HG03139 (cell line): ENCODE measurements around the gene MLX.

ENCODE experiments used
- ATAC-seq: cut with Tn5 transposase; IDR thresholded peaks from one replicate; pipeline ENCODE4 v1.9.1; 2021; ENCODE audit not compliant: unreplicated experiment

Gene MLX, protein sequence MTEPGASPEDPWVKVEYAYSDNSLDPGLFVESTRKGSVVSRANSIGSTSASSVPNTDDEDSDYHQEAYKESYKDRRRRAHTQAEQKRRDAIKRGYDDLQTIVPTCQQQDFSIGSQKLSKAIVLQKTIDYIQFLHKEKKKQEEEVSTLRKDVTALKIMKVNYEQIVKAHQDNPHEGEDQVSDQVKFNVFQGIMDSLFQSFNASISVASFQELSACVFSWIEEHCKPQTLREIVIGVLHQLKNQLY

GRCh38 chr17:42566883-42567573 lies at the start of gene MLX:
Gene MLX, plus strand, starts transcription at chr17:42567100. Its CDS starts 25 bp downstream, at chr17:42567125.
- peak; percentile 48 for ATAC-seq

- no peak for ATAC-seq
Measured at GRCh38 chr17:42517516-42517915, 49.4 kb upstream of the MLX start.

DNA sequence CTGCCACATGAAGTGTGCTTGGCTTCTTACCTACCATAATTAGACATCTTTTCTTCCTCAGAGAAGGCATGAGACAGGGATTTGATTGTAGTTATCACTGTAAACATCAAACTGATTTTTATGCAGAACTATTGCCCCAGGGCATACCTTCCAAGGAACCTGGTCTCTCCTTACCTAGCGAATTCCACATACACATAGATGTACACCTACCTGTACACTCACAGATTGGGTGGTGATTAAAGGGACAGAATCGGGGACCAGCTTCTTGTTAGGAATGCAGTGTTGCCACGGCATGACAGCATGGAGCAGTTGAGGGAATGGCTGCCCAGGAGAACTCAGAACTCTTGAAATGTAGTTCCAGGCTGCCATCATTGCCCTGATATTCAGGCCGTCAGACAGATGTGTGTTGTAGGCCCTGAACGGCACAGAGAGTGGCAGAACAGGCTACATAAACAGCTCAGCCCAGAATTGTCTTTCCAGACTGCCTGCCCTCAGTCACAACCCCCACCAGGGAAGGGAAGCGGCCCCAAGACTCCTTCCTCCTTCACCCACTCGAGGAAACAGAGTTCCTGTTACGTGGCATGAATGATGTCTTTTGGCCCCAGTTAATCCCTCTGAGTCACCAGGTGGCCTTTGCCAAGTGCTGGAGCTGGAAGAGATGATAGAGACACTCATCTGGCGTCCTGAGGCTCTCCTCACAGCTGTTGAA lies 48.7 kb upstream of the MLX start:
- no peak for ATAC-seq

DNA sequence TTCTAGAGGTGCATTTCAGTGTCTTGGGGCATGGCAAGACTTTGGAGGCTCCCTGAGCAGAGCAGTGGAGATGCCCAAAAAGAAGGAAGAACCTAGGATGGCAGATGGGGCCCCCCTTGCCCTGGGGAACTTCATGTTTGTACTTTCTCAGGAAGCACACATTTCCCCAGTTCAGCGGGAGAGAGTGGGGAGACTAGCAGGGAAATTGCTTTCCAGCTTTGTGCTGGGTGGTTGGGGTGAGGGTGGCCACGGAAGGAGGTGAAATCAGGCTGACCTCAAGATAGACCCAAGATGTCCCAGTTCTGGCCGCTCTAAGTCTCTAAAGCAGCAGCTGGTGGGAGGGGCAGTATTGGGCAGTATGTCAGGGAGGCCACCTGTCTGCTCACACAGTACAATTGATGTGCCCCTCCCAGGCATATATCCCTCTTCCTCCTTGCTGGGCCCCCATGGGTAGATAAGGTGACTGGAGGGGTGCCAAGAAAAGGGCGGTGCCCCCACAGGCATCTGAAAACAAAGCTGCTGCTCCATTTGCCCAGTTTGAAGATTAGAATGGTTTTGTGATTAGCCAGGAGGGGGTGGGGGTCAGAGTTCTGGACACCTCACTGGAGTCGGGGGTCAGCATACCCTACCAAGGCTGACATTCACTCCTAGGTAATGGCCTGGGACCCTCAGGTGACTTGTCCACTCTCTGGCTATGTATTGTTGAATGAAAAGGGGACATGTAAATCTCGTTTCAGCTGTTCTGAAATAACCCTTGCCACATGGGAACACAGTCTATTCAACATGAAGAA lies 48.0 kb upstream of the MLX start:
- no peak for ATAC-seq

GRCh38 chr17:42519546-42520491 lies 47.1 kb upstream of the MLX start:
- no peak for ATAC-seq

DNA sequence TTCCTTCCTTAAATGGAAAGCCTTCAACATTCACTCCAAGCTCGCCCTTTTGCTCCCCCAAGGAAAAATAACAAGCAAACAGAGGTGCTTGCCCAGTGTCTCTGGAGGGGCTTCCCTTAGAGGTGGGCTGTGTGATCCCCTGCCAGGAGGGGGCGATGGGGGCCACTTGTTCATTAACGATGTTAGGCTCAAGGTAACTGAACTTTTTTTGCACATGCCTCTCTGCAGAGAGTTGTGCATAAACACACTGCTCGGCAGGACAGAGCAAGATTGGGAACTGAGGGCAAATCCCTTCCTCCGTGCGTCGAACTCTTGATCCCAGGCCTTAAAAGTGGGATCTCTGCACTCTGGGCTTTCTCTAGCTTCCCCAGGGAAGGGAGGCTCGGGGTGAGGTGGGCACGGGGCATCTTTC lies 46.4 kb upstream of the MLX start:
- ATAC-seq: no peak

DNA sequence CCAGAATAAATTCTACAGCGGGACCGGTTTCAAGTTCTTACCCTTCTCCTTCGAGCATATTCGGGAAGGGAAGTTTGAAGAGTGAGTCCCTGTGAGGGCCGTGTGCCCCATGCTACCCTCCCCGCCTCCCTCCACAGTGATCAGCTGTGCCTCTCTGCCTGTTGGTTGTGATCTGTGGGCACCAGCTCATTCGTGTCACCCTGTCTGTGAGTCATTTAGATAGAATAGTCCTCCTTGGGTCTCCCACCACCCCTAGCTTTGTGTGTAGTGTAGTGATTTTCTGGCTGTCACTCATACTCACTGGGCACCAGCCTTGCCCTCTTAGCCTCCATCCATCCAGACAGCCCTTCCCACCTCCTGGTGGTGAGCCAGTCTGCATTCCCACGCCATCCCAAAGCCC lies 45.9 kb upstream of the MLX start:
- ATAC-seq: no peak

DNA sequence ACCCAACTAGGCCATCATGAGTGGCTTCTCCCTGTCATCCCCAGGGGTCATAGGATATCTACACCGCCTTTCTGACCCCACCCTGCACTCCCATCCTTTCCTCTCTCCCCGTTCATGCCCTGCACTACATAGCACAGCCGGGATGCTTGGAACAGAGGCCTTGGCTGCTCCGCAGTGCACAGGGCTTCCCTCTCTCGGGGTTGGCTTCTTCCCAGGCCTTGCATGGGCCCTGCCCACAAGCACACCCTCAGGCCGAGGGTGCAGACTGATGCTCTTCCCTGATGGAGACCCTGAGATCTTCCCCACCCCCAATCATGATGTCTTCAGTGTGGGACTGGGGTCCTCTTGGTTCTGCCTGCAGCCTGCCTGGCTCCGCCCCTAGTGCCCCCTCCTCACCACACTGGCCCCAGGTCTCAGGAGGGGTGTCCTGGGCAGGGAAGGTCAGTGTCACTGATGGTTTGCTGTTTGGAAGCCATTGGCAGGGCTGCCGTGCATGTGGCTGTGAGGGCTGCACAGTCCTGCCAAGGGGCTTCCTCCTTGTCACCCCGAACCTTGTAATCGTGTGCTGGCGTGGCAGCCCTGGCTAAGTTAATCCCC lies 45.1 kb upstream of the MLX start:
- ATAC-seq: no peak

- no peak for ATAC-seq
Measured at GRCh38 chr17:42522263-42522790, 44.6 kb upstream of the MLX start.

GRCh38 chr17:42522798-42523278 lies 44.1 kb upstream of the MLX start:
- ATAC-seq: no peak

DNA sequence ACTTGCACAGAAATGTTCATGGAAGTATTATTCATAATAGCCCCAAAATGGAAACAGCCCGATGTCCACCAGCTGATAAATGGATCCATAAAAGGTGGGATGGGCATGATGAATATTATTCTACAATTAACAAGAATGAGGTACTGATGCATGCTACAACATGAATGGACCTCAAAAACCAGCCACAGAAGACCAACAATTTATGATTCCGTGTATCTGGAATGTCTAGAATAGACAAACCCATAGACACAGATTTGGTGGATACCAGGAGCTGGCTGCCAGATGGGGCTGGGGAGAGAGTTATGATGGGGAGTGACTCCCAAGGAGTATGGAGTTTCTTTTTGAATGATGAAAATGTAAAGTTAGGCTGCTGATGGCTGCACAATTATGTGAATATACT lies 41.7 kb upstream of the MLX start:
- ATAC-seq: no peak

GRCh38 chr17:42526031-42526444 lies 40.9 kb upstream of the MLX start:
- no peak for ATAC-seq

DNA sequence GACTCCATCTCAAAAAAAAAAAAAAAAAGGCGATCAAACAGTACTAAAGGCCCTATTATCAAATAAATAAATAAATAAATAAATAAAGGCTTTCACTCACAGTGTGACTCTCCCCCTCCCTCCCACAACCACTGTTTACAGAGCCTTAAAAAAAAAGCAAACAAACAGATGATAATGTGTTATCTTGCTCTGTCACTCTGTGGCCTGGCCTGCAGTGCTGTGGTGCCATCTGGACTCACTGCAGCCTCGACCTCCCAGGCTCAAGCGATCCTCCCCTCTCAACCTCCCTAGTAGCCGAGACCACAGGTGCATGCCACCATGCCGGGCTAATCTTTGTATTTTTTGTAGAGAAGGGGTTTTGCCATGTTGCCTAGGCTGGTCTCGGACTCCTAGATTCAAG lies 39.0 kb upstream of the MLX start:
- ATAC-seq: no peak

DNA sequence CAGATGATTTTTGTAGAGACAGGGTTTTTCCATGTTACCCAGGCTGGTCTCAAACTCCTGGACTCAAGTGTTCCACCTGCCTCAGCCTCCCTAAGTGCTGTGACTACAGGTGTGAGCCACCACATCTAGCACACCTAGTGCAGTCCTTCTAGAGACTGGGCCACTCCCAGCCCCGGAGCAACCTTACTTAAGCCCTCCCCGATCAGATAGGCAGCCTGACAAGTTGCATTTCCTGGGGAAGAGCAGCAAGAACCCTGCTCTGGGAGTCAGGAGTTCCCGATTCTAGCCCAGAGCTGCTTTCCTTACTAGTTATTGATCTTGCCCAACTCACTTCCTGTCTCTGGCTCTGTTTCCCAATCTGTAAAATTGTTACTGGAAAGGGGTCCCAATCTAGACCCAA lies 37.8 kb upstream of the MLX start:
- no peak for ATAC-seq

DNA sequence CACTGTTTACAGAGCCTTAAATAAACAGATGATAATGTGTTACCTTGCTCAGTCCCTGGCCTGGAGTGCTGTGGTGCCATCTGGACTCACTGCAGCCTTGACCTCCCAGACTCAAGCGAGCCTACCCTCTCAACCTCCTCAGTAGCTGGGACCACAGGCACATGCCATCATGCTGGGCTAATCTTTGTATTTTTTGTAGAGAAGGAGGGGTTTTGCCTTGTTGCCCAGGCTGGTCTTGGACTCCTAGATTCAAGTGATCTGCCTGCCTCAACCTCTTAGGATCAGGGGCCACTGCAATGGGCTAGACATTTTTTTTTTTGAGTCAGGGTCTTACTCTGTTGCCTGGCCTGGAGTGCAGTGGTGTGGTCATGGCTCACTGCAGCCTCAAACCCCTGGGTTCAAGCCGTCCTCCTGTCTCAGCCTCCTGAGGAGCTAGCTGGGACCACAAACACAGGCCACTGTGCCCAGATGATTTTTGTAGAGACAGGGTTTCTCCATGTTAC lies 35.9 kb upstream of the MLX start:
- ATAC-seq: no peak

GRCh38 chr17:42531455-42532354 lies 35.2 kb upstream of the MLX start:
- ATAC-seq: no peak

- no peak for ATAC-seq
Measured at GRCh38 chr17:42535155-42536047, 31.5 kb upstream of the MLX start.
